NCI-H524 treated with DMSO at 0.1 percent for 48 hours (cell line): Measurements from ENCODE around the gene RABGEF1.
"Not testable (repeated sequence)": the region's sequence is repeated elsewhere in the genome, so short reads cannot be mapped to it uniquely, and the experiment has no call there.

Experiments used
- DNase-seq: peaks from one replicate; lab custom pipeline; 2025; lab: John Stamatoyannopoulos, UW

The RABGEF1 gene

GRCh38 chr7:66765322-66766025, 24.9 kb downstream of the RABGEF1 start:
- not testable (repeated sequence) for DNase-seq

DNA sequence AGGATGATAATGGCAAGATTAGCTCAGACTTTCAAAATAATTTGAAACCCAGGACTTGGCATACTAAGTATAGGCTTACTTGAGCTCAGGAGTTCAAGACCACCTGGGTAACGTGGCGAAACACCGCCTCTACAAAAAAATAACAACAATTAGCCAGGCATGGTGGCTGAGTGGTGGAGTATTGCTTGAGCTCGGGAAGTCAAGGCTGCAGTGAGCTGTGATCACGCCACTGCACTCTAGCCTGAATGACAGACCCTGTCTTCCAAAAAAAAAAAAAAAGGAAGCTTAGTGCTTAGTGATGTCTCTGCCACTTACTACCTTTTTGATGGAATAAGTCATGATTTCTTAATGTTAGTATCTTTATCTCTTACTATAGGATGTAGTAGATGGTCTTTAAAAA, 25.5 kb downstream of the RABGEF1 start:
- no peak for DNase-seq

DNA sequence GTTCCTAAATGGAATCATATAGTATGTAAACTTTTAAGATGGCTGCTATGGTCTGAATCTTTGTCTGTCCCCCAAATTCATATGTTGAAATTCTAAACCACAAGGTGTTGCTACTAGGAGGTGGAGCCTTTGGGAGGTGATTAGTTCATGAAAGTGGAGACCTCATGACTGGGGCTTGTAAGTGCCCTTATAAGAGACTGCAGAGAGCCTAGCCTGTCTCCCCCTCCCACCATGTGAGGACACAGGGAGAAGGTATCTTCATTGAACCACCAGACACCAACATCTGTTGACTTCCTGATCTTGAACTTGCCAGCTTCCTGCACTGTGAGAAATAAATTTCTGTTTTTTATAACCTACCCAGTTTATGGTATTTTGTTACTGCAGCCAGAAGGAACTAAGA, 27.0 kb downstream of the RABGEF1 start:
- not testable (repeated sequence) for DNase-seq

- no peak for DNase-seq
Measured at GRCh38 chr7:66768865-66769832, 28.6 kb downstream of the RABGEF1 start.

- DNase-seq: no peak
Measured at GRCh38 chr7:66769833-66770512, 29.4 kb downstream of the RABGEF1 start.

- no peak for DNase-seq
Measured at GRCh38 chr7:66771795-66772194, 31.3 kb downstream of the RABGEF1 start.

GRCh38 chr7:66773744-66774143, 33.2 kb downstream of the RABGEF1 start:
- not testable (repeated sequence) for DNase-seq

DNA sequence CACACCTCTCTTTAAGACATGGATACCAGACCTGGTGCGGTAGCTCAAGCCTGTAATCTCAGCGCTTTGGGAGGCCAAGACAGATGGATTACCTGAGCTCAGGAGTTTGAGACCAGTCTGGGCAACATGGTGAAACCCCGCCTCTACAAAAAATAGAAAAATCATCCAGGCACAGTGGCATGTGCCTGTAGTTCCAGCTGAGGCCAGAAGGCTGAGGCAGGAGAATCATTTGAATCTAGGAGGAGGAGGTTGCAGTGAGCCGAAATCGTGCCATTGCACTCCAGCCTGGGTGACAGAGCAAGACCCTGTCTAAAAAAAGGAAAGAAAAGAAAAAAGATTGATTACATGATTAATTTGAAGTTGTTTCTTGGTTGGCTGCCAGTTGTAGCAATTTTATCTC, 35.9 kb downstream of the RABGEF1 start:
- not testable (repeated sequence) for DNase-seq

- DNase-seq: no peak
Measured at GRCh38 chr7:66776800-66777442, 36.4 kb downstream of the RABGEF1 start.

DNA sequence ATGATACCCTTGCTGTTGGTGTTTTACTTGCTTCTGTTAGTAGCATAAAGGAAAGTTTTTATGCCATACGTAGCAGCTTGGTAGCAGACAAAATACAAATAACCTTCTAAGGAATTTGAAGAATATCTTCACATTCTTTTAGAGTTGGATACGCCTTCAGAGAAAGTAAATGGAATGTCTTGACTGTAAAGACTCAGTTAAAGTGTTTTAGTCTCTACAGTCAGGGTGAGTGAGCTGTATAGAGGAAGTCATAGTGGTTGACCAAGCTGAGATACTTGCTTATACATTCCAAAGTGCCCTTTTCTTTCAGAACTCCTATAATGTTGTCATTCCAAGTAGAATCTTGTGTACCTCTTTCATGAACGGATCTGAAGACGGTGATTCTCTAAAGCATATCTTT, 37.7 kb downstream of the RABGEF1 start:
- no peak for DNase-seq

GRCh38 chr7:66779669-66780409, 39.3 kb downstream of the RABGEF1 start:
- DNase-seq: no peak

DNA sequence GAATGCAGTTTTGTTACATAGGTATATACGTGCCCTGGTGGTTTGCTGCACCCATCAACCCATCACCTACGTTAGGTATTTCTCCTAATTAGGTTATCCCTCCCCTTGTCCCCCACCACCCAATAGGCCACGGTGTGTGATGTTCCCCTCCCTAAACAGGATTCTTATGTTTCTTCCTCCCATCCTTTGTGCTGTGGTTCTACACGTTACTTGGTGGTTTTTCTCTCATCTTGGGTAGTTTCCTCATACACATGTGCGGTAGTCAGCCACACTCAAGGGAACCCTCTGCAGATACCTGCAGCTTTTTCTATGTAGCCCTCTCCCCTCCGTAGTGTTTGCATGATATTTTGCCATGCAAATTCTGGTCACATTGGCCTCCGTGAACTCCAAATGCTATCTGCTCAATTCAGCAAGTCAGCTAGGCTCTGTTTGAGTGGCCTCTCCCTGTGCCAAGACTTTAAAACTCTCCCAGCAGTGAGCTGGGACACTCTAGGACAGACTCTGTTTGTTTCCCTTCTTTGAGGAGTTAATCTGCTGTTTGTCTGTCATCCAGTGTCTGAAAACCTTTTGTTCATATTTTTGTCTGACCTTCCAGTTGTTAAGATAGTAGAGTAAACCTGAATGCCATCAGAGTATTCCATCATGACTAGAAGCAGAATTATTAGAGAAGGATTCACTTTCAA, 41.0 kb downstream of the RABGEF1 start:
- no peak for DNase-seq

- DNase-seq: not testable (repeated sequence)
Measured at GRCh38 chr7:66782875-66783274, 42.3 kb downstream of the RABGEF1 start.

DNA sequence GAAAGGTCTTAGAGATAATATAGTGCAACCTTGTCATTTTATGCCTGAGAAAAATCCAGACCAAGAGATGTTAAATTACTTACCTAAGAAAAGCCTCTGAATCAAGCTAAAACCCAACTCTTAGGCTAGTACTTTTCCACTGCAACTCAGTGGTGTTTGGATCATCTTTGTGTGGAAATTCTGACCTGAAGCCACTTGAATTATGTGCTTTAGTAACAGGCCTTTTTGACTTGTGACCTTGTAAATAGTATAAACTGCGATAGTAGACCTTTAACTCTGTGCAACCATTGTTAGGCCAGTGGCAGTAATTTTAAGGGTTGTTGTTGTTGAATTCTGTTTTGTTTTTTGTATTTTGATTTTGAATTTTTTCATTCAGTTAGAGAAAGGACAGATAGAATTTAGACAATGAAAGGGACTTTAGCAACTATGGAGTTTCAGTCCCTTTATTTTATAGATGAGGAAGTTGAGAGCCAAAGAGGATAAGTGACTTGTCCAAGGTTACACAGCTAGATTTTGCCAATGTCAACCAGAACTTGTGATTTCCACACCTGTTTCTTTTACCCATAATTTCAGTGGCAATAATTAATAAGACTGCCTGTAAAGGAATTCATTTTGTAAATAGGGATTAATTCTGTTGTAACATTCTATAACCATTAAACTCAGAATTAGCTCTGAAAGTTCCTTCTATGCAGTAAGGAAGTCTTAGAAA, 43.5 kb downstream of the RABGEF1 start:
- not testable (repeated sequence) for DNase-seq

DNA sequence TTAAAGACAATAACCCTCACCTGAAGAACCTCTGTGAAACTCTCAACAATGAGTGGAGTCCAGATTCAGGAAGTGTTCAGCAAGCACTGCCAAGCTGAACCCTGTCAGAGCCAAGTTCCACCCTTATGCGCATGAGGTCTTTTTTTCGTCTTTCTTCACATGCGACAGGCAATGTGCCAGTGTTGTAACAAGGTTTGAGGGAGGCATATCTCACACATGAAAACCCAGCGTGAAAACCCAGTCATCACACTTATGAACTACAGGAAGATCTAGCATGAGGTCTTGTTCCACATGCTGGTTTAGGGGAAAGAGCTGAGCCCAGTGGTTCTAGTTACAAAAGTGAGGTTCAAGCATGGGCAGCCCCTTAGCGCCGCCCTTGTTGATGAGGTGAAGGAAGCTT, 49.7 kb downstream of the RABGEF1 start:
- no peak for DNase-seq

DNA sequence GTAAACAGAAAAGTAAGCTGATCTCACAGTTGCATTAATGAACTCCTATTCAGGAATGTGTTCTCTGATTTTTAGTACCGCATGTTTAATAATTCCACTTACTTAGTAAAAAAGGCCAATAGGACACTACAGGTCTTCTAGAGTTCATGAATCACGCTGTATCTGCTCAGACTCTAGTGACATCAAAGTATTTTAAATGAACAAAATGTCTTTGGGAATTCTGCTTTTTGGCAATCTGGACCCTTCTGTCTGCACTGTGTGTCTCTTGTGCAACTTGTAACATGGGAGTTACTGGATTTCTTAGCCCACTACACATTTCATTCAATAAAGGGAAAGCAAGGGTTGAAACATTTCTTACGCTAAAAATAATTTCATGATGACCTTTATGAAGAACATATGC, 50.2 kb downstream of the RABGEF1 start:
- DNase-seq: no peak

DNA sequence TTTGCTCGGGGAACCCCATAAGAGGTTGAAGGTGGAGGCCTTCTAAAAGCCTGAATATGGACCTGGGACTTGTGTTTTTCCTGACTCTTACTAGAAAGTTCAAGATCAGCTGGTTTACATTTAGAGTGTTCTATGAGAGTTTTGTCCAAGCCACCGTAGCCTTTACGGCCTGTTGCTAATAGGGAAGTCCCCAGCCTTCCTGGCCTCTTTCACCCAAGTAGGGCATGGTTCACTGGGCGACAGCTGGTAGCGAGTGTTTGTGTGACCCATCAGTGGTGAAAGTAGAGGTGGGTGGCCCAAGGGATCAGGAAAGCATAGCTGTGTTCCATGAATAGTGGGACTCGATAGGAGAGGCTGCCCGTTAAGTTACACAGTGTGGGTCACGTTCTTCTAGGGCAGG, 60.1 kb downstream of the RABGEF1 start:
- DNase-seq: no peak

- no peak for DNase-seq
Measured at GRCh38 chr7:66804001-66804400, 63.5 kb downstream of the RABGEF1 start.

- no peak for DNase-seq
Measured at GRCh38 chr7:66807736-66808135, 67.2 kb downstream of the RABGEF1 start.

GRCh38 chr7:66810716-66811115, 70.2 kb downstream of the RABGEF1 start:
- DNase-seq: no peak
